ENCODE measurements around the gene NMNAT2.

The NMNAT2 gene

GRCh38 chr1:183308719-183309118, 109.5 kb downstream of the NMNAT2 start:
- no peak for FAIRE-seq

GRCh38 chr1:183306317-183307042, 111.7 kb downstream of the NMNAT2 start:
- FAIRE-seq = no peak

- no peak for FAIRE-seq
These were observed 113.6 kb downstream of the NMNAT2 start for GRCh38 chr1:183304440-183305107.

- FAIRE-seq = no peak
These were observed 114.3 kb downstream of the NMNAT2 start for GRCh38 chr1:183303901-183304300.

GRCh38 chr1:183303323-183303645, 114.9 kb downstream of the NMNAT2 start:
- no peak for FAIRE-seq

GRCh38 chr1:183302452-183303322, 115.5 kb downstream of the NMNAT2 start:
- no peak for FAIRE-seq

- no peak for FAIRE-seq
These were observed 116.9 kb downstream of the NMNAT2 start for GRCh38 chr1:183301239-183301638.

GRCh38 chr1:183300828-183301227, 117.4 kb downstream of the NMNAT2 start:
- no peak for FAIRE-seq

GRCh38 chr1:183300395-183300794, 117.8 kb downstream of the NMNAT2 start:
- FAIRE-seq = no peak

GRCh38 chr1:183296782-183297181, 121.4 kb downstream of the NMNAT2 start:
- no peak for FAIRE-seq

GRCh38 chr1:183295521-183295920, 122.7 kb downstream of the NMNAT2 start:
- FAIRE-seq = no peak

- no peak for FAIRE-seq
These were observed 124.3 kb downstream of the NMNAT2 start for GRCh38 chr1:183293876-183294275.

GRCh38 chr1:183293241-183293640, 124.9 kb downstream of the NMNAT2 start:
- FAIRE-seq = no peak

- FAIRE-seq = no peak
These were observed 126.2 kb downstream of the NMNAT2 start for GRCh38 chr1:183291802-183292514.

- no peak for FAIRE-seq
These were observed 126.9 kb downstream of the NMNAT2 start for GRCh38 chr1:183291216-183291762.

- FAIRE-seq = no peak
These were observed 127.6 kb downstream of the NMNAT2 start for GRCh38 chr1:183290628-183291027.

GRCh38 chr1:183289051-183289496, 129.1 kb downstream of the NMNAT2 start:
- FAIRE-seq = no peak

- no peak for FAIRE-seq
These were observed 129.6 kb downstream of the NMNAT2 start for GRCh38 chr1:183288583-183288982.

- FAIRE-seq = no peak
These were observed 130.9 kb downstream of the NMNAT2 start for GRCh38 chr1:183287191-183287675.

GRCh38 chr1:183285746-183286145, 132.4 kb downstream of the NMNAT2 start:
- no peak for FAIRE-seq

- FAIRE-seq = no peak
These were observed 132.9 kb downstream of the NMNAT2 start for GRCh38 chr1:183285256-183285655.

GRCh38 chr1:183284086-183284485, 134.1 kb downstream of the NMNAT2 start:
- FAIRE-seq = no peak
